Mesothelial cell of epicardium (in vitro differentiated cells): Measurements from ENCODE around the gene HINT1. TPM values are rescaled to one million over a fixed set of nuclear protein-coding genes. Genes with fewer than 3 reads are reported as not detected.

ENCODE experiments used
- DNase-seq, 2 experiments: peaks; one replicate each; pipeline ENCODE4 v3.0.0; 2021; ENCODE audit warnings: low spot score in 2 of 2; ENCODE audit not compliant: unreplicated experiment in 2 of 2
- H3K27ac Mint-ChIP-seq: 2 replicates; pipeline ENCODE4 v1.8.0; 2021; ENCODE audit warnings: mixed read lengths
- H3K27me3 Mint-ChIP-seq: 2 replicates; pipeline ENCODE4 v1.8.0; 2021; ENCODE audit warnings: low read depth, mixed read lengths
- H3K36me3 Mint-ChIP-seq: 2 replicates; pipeline ENCODE4 v1.8.0; 2021; ENCODE audit warnings: mixed read lengths
- H3K4me1 Mint-ChIP-seq: 2 replicates; pipeline ENCODE4 v1.8.0; 2021; ENCODE audit warnings: mixed read lengths
- H3K4me3 Mint-ChIP-seq: 2 replicates; pipeline ENCODE4 v1.8.0; 2021; ENCODE audit warnings: mild to moderate bottlenecking, moderate library complexity, mixed read lengths
- H3K9me3 Mint-ChIP-seq: 2 replicates; pipeline ENCODE4 v1.8.0; 2021; ENCODE audit warnings: mixed read lengths
- total RNA-seq: library from RNA; stranded (reverse); gene quantifications from 3 replicates; pipeline ENCODE4 v1.2.1, GENCODE V29; 2021
- TF ChIP-seq, protein P1 (sequence below): fragments of 200-600 bp; sonication (generic); IDR thresholded peaks from one replicate; pipeline ENCODE4 v1.5.0; 2021; ENCODE audit warnings: antibody characterized with exemption; ENCODE audit not compliant: unreplicated experiment

HINT1 gene
- total RNA-seq, 1 donor from 2014 or later: 180 TPM

DNA sequence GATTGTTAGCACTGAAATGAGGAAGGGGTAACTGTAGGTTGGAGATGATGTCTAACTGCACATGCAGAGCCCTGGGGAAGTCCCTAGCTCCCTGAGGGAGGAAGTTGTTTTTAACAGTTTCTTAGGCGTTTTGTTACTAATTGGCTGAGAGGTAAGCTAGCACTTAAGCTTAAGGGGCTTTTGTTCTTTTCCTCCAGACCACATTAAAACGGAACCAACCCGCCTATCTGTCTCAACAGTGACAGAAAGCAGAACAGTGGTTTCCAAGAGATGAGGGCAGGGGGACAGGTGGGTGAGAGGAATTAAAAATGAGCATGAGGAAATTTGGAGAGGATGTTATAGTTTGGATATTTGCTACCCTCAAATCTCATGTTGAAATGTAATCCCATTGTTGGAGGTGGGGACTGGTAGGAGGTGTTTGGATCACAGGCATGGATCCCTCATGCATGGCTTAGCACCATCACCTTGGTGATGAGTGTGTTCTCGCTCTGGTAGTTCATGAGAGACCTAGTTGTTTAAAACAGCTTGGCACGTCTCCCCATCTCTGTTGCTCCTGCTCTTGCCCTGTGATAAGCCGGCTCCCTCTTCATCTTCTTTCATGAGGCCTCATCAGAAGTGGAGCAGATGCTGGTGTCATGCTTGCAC lies 44.6 kb upstream of the HINT1 start:
- Mint-ChIP-seq H3K27ac (no peak overlapping the region), H3K9me3 (no peaks in the 10 kb centered on the region), H3K4me1 (peaks cover 4% of the 10 kb centered on the region), H3K4me3 (no peak overlapping the region), H3K27me3 (no peaks in the 10 kb centered on the region), H3K36me3 (no peaks in the 10 kb centered on the region)
- DNase-seq: no peak
- TF ChIP-seq, protein P1, sequence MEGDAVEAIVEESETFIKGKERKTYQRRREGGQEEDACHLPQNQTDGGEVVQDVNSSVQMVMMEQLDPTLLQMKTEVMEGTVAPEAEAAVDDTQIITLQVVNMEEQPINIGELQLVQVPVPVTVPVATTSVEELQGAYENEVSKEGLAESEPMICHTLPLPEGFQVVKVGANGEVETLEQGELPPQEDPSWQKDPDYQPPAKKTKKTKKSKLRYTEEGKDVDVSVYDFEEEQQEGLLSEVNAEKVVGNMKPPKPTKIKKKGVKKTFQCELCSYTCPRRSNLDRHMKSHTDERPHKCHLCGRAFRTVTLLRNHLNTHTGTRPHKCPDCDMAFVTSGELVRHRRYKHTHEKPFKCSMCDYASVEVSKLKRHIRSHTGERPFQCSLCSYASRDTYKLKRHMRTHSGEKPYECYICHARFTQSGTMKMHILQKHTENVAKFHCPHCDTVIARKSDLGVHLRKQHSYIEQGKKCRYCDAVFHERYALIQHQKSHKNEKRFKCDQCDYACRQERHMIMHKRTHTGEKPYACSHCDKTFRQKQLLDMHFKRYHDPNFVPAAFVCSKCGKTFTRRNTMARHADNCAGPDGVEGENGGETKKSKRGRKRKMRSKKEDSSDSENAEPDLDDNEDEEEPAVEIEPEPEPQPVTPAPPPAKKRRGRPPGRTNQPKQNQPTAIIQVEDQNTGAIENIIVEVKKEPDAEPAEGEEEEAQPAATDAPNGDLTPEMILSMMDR: no peak

DNA sequence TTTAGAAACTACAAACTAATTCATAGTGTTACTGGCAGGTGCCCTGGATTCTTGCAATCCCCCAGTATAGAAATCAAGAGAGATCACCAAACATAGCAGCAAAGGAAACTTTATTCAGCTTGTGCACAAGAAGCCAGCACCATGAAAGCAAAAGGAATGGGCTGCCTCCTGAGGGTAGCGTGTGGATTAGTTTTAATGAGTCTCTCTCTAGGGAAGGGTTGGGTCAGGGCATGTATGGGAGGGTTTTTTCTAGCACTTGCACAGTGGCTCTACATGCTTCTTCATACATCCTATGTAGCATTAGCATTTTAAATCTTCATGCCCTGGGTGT lies 44.1 kb upstream of the HINT1 start:
- Mint-ChIP-seq H3K4me3 (no peak overlapping the region), H3K9me3 (no peaks in the 10 kb centered on the region), H3K4me1 (no peaks in the 10 kb centered on the region), H3K36me3 (no peaks in the 10 kb centered on the region), H3K27ac (no peak overlapping the region), H3K27me3 (no peaks in the 10 kb centered on the region)
- TF ChIP-seq, protein P1: no peak
- no peak for DNase-seq

DNA sequence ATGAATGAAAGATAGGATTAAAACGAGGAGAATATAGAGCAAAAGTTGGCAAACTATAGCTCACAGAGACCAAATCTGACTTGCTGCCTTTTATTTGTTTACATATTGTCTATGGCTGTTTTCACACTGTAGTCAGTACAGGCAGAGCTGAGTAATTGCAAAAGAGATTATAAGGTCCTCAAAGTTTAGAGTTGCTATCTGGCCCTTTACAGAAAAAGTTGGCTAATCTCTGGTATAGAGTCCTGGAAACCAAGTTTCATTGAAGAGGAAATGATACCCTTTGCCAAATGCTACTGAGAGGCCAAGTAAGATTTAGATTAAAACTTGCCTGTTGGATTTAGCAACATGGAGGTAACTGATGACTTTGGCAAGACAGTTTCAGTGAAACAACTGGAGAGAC lies 41.7 kb upstream of the HINT1 start:
- Mint-ChIP-seq H3K27ac (no peak overlapping the region), H3K27me3 (no peaks in the 10 kb centered on the region), H3K4me1 (no peaks in the 10 kb centered on the region), H3K9me3 (no peaks in the 10 kb centered on the region), H3K36me3 (peaks cover 1% of the 10 kb centered on the region), H3K4me3 (no peak overlapping the region)
- no peak for DNase-seq
- TF ChIP-seq, protein P1: no peak

DNA sequence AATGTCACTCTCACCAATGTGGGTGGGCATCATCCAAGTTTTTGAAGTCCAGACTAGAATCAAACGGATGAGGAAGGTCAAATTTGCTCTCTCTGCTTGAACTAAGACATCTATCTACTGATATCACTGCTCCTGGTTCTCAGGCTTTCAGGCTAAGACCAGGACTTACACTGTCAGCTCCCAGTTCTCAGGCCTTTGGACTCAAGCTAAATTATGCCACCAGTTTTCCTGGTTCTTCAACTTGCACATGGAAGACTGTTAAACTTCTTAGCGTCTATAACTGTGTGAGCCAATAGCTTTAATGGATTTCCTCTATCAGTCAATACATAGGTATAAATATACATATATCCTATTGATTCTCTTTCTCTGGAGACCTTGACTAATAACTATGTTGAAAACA lies 41.0 kb upstream of the HINT1 start:
- H3K27ac Mint-ChIP-seq: no peak overlapping the region
- TF ChIP-seq, protein P1: no peak

DNA sequence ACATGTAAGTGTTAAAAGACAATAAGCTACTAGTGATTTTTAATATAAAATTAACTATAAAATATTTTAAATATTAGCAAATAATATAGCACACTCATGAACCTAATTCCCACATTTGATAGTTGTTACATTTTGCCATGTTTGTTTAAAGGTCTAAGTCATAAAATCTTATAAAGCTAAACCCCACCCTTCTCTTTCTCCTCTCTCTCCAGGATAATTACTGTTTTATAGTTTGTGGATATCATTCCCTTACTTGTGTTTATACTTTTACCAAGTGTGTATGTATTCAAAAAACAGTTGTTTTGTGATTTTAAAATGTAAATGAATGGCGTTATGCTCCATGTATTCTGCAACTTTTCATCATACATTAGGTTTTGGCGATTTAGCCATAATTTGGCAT lies 39.9 kb upstream of the HINT1 start:
- DNase-seq: no peak
- Mint-ChIP-seq H3K4me1 (no peaks in the 10 kb centered on the region), H3K27ac (no peak overlapping the region), H3K36me3 (peaks cover 1% of the 10 kb centered on the region), H3K4me3 (no peak overlapping the region), H3K27me3 (no peaks in the 10 kb centered on the region), H3K9me3 (no peaks in the 10 kb centered on the region)
- TF ChIP-seq, protein P1: no peak

More for the DNA sequence above, 41.0 kb upstream of the HINT1 start:
- Mint-ChIP-seq H3K27me3 (no peaks in the 10 kb centered on the region), H3K36me3 (peaks cover 1% of the 10 kb centered on the region), H3K9me3 (no peaks in the 10 kb centered on the region), H3K4me1 (no peaks in the 10 kb centered on the region), H3K4me3 (no peak overlapping the region)
- no peak for DNase-seq

DNA sequence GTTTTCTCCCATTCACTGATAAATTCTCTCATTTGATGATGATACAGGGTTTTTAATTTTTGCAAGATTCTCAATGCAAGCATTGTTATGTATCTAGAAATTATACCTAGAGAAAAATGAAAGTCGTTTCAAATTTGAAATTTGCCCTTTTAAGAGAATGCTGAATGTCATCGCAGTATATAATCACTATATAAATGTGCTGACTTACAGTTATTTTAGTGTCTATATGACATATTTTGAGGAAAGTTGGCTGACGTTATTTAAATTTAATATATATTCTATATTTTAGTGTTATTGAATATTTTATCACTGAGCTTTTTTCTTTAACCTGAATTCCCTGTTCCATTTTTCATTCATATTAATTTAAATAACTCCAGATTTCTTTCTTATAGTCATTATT lies 35.5 kb upstream of the HINT1 start:
- Mint-ChIP-seq H3K36me3 (peaks cover 1% of the 10 kb centered on the region), H3K4me1 (no peaks in the 10 kb centered on the region), H3K4me3 (no peak overlapping the region), H3K27me3 (no peaks in the 10 kb centered on the region), H3K27ac (no peak overlapping the region), H3K9me3 (no peaks in the 10 kb centered on the region)
- no peak for DNase-seq
- TF ChIP-seq, protein P1: no peak
